HUES48 (cell line): ENCODE results near the gene PVALB.

Experiments used
- H3K27ac ChIP-seq: one replicate; pipeline ENCODE4 v1.7.0; 2013; ENCODE audit warnings: low read depth, low read length, inconsistent platforms
- H3K27me3 ChIP-seq: 2 replicates; pipeline ENCODE4 v1.6.1; 2013; ENCODE audit warnings: mild to moderate bottlenecking, low read length; ENCODE audit not compliant: control insufficient read depth, insufficient read depth
- H3K36me3 ChIP-seq: 2 replicates; pipeline ENCODE4 v1.6.1; 2013; ENCODE audit warnings: low read length; ENCODE audit not compliant: control insufficient read depth, insufficient read depth
- H3K4me1 ChIP-seq: 2 replicates; pipeline ENCODE4 v1.6.1; 2013; ENCODE audit warnings: mild to moderate bottlenecking, low read length; ENCODE audit not compliant: control insufficient read depth, insufficient read depth
- H3K4me3 ChIP-seq: 2 replicates; pipeline ENCODE4 v1.5.1; 2013; ENCODE audit warnings: mild to moderate bottlenecking, low read depth, low read length
- H3K9ac ChIP-seq: 2 replicates; pipeline ENCODE4 v1.6.1; 2013; ENCODE audit warnings: mild to moderate bottlenecking, low read depth, low read length, moderate library complexity
- H3K9me3 ChIP-seq: 2 replicates; pipeline ENCODE4 v1.6.1; 2013; ENCODE audit warnings: low read length; ENCODE audit not compliant: control insufficient read depth, insufficient read depth

The PVALB gene

DNA sequence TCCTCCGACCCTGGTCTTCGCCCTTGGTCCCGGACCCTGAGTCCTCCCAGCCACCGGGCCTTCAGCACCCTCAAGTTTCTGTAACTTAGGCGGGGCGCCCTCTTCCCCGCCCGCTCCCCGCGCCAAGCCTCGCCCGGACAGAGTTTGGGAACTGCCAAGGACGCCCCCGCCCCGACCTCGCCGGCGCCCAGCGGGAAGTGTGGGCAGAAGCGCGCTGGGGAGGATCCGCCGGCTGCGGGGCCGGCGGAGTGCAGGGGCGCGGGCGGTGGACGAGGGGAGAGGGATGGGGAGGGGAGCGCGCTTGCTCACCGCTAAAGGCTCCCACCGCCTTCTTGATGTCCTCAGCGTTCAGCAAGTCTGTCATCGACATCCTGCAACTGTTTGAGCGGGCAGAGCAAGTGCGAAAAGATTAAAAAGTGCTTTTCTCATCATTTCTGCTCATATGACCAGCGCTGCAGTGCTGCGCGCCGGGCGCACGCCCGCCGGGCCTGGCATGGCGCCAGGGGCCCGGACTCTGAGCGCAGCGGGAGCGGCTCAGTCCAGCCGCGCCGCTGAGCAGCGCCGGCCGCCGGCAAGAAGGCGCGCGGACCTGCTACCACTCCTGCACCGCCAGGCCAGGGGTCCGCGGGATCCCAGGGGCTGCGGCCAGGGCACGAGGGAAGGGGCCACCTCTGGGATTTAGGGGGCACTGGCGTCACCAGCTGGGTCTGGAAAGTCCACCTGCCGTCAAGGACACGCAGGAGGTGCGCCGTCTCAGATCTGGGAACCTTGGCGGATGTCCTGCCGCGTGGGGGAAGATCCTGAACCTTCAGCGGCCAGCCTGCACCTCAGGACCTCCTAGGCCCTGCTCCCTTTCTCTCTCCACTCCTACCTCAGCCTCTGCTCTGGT, at the start of gene PVALB:
Gene PVALB, minus strand, starts transcription at position 400 of the 889 bp plus-strand sequence. Its CDS starts 30 bp downstream, at position 370.
- no peak within 1 kb of the TSS for H3K27ac ChIP-seq
- H3K36me3 ChIP-seq, result no peaks in the 10 kb centered on the region
- H3K9ac ChIP-seq, result no peak within 1 kb of the TSS; the same call in 1 of the 2 replicates
- peaks cover 5% of the 10 kb centered on the region; the same call in 1 of the 2 replicates for H3K4me1 ChIP-seq
- H3K9me3 ChIP-seq, result no peaks in the 10 kb centered on the region
- peak within 1 kb of the TSS; percentile 69 for H3K4me3 ChIP-seq
- H3K27me3 ChIP-seq, result peaks cover 49% of the 10 kb centered on the region

GRCh38 chr22:36865346-36865745, 48.5 kb upstream of the PVALB start:
- Histone ChIP-seq H3K27ac (no peak overlapping the region), H3K9ac (no peak overlapping the region), H3K36me3 (no peaks in the 10 kb centered on the region), H3K27me3 (peaks cover 10% of the 10 kb centered on the region; the same call in 1 of the 2 replicates), H3K4me3 (no peak overlapping the region), H3K4me1 (no peaks in the 10 kb centered on the region), H3K9me3 (no peaks in the 10 kb centered on the region)

DNA sequence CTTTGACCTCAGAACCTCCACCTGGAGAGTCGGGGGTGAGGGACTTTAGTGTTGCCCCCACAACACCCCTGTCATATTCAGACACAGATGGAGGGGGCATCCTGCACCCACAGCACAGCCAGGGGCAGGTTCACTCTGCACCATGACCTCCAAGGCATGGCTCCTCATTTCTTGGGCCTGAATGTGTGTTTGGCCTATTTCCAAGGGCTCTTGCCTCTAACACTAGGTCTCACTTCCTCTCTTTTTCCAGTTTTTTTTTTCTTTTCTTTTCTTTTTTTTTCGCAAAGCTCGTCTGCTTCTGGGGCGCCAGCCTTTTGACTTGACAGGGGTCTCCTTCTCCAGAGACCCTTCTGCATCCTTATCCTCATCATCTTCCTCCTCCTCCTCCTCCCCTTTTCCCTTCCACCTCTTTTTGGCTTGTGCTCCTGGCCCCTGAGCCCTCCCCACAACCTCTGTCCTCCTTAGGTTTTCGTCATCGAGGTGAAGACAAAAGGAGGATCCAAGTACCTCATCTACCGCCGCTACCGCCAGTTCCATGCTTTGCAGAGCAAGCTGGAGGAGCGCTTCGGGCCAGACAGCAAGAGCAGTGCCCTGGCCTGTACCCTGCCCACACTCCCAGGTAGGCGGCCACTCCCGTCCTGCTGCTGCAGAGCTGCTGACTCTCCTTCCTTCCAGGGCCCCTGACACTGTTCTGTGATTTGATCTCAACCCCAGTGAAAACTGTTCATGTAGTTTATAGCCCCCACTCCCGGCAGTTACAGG, 47.8 kb upstream of the PVALB start:
- no peak overlapping the region for H3K9ac ChIP-seq
- H3K9me3 ChIP-seq, result no peaks in the 10 kb centered on the region
- no peaks in the 10 kb centered on the region for H3K36me3 ChIP-seq
- no peak overlapping the region for H3K27ac ChIP-seq
- peaks cover 10% of the 10 kb centered on the region; the same call in 1 of the 2 replicates for H3K27me3 ChIP-seq
- no peaks in the 10 kb centered on the region for H3K4me1 ChIP-seq
- no peak overlapping the region for H3K4me3 ChIP-seq

DNA sequence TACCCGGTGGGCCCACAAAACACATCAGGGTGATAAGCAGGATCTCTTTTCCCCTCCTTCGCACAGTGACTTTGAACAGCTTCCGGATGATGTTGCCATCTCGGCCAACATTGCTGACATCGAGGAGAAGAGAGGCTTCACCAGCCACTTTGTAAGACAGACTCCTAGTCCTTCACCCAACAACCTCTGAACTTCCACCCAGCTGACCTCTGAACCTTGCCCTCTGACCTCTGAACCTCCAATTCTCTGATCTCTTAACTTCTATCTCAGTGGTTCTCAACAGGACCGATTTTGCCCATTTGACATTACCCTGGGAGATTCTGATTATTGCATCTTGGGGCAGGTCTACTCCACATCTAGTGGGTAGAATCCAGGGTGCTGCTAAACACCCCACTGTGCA, 47.1 kb upstream of the PVALB start:
- H3K9me3 ChIP-seq, result no peaks in the 10 kb centered on the region
- no peak overlapping the region for H3K27ac ChIP-seq
- peaks cover 10% of the 10 kb centered on the region; the same call in 1 of the 2 replicates for H3K27me3 ChIP-seq
- no peaks in the 10 kb centered on the region for H3K4me1 ChIP-seq
- no peaks in the 10 kb centered on the region for H3K36me3 ChIP-seq
- no peak overlapping the region for H3K4me3 ChIP-seq
- no peak overlapping the region for H3K9ac ChIP-seq

- H3K4me1 ChIP-seq, result no peaks in the 10 kb centered on the region
- H3K4me3 ChIP-seq, result no peak overlapping the region
- peaks cover 10% of the 10 kb centered on the region; the same call in 1 of the 2 replicates for H3K27me3 ChIP-seq
- no peaks in the 10 kb centered on the region for H3K36me3 ChIP-seq
- no peak overlapping the region for H3K27ac ChIP-seq
- H3K9ac ChIP-seq, result no peak overlapping the region
- no peaks in the 10 kb centered on the region for H3K9me3 ChIP-seq
Measured at GRCh38 chr22:36863281-36863680, 46.4 kb upstream of the PVALB start.

DNA sequence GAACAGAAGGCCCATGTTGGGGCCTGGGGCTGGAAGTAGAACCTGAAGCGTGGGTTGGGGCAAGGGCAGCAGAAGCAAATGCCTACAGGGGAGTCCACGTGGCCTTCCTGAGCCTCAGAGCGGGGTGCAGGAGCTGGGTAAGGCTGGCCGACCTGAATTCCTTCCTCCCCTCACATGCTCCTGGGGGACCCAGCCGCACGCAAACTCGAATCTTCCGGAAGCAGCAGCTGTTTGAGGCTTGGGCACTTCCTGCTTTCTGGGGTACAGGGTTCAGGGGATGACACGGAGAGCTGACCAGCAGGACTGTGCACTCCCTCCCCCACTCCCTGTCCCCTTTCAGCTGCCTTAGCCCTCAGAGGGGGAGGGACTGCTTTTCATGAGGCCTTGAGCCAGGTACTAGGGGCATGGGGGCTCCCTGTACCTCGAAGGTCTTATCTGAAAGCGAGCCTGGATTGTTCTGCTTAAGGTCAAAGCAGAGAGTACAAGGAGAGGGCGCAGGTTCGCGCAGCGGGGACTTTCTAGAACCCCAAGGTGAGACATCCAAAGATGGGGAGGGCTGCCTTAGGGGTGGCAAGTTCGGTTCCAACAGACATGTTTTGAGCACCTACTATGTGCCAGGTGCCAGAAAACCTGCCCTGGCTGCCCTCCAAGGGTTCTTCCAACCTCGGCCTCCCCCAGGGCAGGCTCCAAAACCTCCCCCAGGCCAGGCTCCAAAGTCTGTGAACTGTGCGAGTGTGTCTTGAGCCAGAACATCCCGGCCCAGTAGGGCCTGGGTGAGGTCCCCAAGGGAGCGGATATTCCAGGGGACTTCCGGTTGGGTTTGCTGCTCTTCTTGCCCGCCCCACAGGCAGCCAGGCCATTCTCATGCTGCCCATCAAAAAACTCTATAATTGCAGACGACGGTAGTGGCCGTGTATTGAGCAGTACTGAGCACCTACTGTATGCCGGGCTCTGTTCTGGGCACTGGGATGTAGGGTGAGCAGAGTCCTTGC, 45.7 kb upstream of the PVALB start:
- H3K9ac ChIP-seq, result no peak overlapping the region
- no peaks in the 10 kb centered on the region for H3K36me3 ChIP-seq
- H3K4me1 ChIP-seq, result no peaks in the 10 kb centered on the region
- no peak overlapping the region for H3K4me3 ChIP-seq
- peaks cover 16% of the 10 kb centered on the region; the same call in 1 of the 2 replicates for H3K27me3 ChIP-seq
- H3K9me3 ChIP-seq, result no peaks in the 10 kb centered on the region
- H3K27ac ChIP-seq, result no peak overlapping the region

GRCh38 chr22:36860821-36861659, 44.2 kb upstream of the PVALB start, which contains the start of gene NCF4:
Gene NCF4, plus strand, starts transcription at chr22:36861006. Its CDS starts 166 bp downstream, at chr22:36861172.
- Histone ChIP-seq H3K9me3 (no peaks in the 10 kb centered on the region), H3K9ac (no peak within 1 kb of the TSS), H3K27me3 (peaks cover 19% of the 10 kb centered on the region), H3K4me3 (no peak within 1 kb of the TSS), H3K36me3 (no peaks in the 10 kb centered on the region), H3K27ac (no peak within 1 kb of the TSS), H3K4me1 (peaks cover 1% of the 10 kb centered on the region; the same call in 1 of the 2 replicates)

- Histone ChIP-seq H3K4me3 (no peak overlapping the region), H3K9ac (no peak overlapping the region), H3K27me3 (peaks cover 17% of the 10 kb centered on the region), H3K27ac (no peak overlapping the region), H3K9me3 (no peaks in the 10 kb centered on the region), H3K4me1 (peaks cover 3% of the 10 kb centered on the region; the same call in 1 of the 2 replicates), H3K36me3 (no peaks in the 10 kb centered on the region)
Measured at GRCh38 chr22:36860438-36860820, 43.6 kb upstream of the PVALB start.

- Histone ChIP-seq H3K9ac (no peak overlapping the region), H3K9me3 (no peaks in the 10 kb centered on the region), H3K27ac (no peak overlapping the region), H3K36me3 (no peaks in the 10 kb centered on the region), H3K27me3 (peaks cover 17% of the 10 kb centered on the region), H3K4me1 (peaks cover 3% of the 10 kb centered on the region; the same call in 1 of the 2 replicates), H3K4me3 (no peak overlapping the region)
Measured at GRCh38 chr22:36860017-36860416, 43.2 kb upstream of the PVALB start.
